CD4-positive, CD25-positive, alpha-beta regulatory T cell (primary cell): ENCODE data around the gene NUDT3. TPM values are rescaled to one million over a fixed set of nuclear protein-coding genes. Genes with fewer than 3 reads are reported as not detected.

Source experiments
- ATAC-seq, 2 donors: fragments of 150-1000 bp; cut with Tn5 transposase; one replicate each; pipeline ENCODE4 v1.10.0; 2021; ENCODE audit warnings: low read depth in 2 of 2, moderate number of reproducible peaks in 2 of 2, moderate library complexity in 1 of 2
- DNase-seq, 3 donors: peaks; one replicate each; pipeline versions ENCODE4 v3.0.0 to v3.0.0-alpha.2; 2012 to 2022; ENCODE audit warnings: mixed read lengths in 1 of 3
- H3K27ac ChIP-seq: one replicate; pipeline ENCODE4 v1.7.0; 2013; ENCODE audit warnings: mild to moderate bottlenecking, low read length; ENCODE audit not compliant: insufficient read depth, poor library complexity, severe bottlenecking
- H3K27me3 ChIP-seq: one replicate; pipeline ENCODE4 v1.7.0; 2013; ENCODE audit warnings: low read length; ENCODE audit not compliant: control insufficient read depth, insufficient read depth
- H3K36me3 ChIP-seq: one replicate; pipeline ENCODE4 v1.7.0; 2013; ENCODE audit warnings: mild to moderate bottlenecking, low read length, moderate library complexity; ENCODE audit not compliant: control insufficient read depth, insufficient read depth
- H3K4me1 ChIP-seq: 2 replicates; pipeline ENCODE4 v1.7.0; 2013; ENCODE audit warnings: mild to moderate bottlenecking, low read length; ENCODE audit not compliant: insufficient read depth, control insufficient read depth, poor library complexity, severe bottlenecking
- H3K4me3 ChIP-seq: one replicate; pipeline ENCODE4 v1.7.0; 2013; ENCODE audit warnings: low read depth, mild to moderate bottlenecking, low read length, moderate library complexity
- H3K9me3 ChIP-seq, 2 experiments: 1 replicate in 1 of 2; 2 replicates in 1 of 2; pipeline ENCODE4 v1.7.0; 2013; ENCODE audit warnings: low read length in 2 of 2, mild to moderate bottlenecking in 1 of 2, moderate library complexity in 1 of 2; ENCODE audit not compliant: control insufficient read depth in 2 of 2
- H3K27ac Mint-ChIP-seq, 3 donors: one replicate each; pipeline ENCODE4 v1.8.0; 2020 to 2022; ENCODE audit warnings: mild to moderate bottlenecking in 3 of 3, mixed read lengths in 3 of 3, moderate library complexity in 2 of 3
- H3K27me3 Mint-ChIP-seq: one replicate; pipeline ENCODE4 v1.8.0; 2022; ENCODE audit warnings: mild to moderate bottlenecking, mixed read lengths
- H3K36me3 Mint-ChIP-seq: one replicate; pipeline ENCODE4 v1.8.0; 2020; ENCODE audit warnings: mixed read lengths
- H3K4me1 Mint-ChIP-seq, 4 donors: one replicate each; pipeline ENCODE4 v1.8.0; 2020 to 2022; ENCODE audit warnings: mixed read lengths in 4 of 4, mild to moderate bottlenecking in 1 of 4
- H3K4me3 Mint-ChIP-seq, 4 donors: one replicate each; pipeline ENCODE4 v1.8.0; 2020 to 2022; ENCODE audit warnings: mild to moderate bottlenecking in 4 of 4, mixed read lengths in 4 of 4, moderate library complexity in 3 of 4
- H3K9me3 Mint-ChIP-seq, 7 donors: one replicate each; pipeline ENCODE4 v1.8.0; 2020 to 2022; ENCODE audit warnings: mixed read lengths in 7 of 7, mild to moderate bottlenecking in 3 of 7, moderate library complexity in 2 of 7
- polyA plus RNA-seq, 4 donors: library from polyadenylated mRNA; unstranded; fragments of 300-500 nt; fragmentation: Illumina TruSeq; gene quantifications; one replicate each; pipeline ENCODE4 v1.2.3, GENCODE V29; 2021
- total RNA-seq: library from RNA; stranded (reverse); gene quantifications from one replicate; pipeline ENCODE4 v1.2.3, GENCODE V29; 2022

The NUDT3 gene
- total and polyA plus RNA-seq, 5 donors from 2014 or later: 8.5 to 22.4 (median 9.8) TPM

DNA sequence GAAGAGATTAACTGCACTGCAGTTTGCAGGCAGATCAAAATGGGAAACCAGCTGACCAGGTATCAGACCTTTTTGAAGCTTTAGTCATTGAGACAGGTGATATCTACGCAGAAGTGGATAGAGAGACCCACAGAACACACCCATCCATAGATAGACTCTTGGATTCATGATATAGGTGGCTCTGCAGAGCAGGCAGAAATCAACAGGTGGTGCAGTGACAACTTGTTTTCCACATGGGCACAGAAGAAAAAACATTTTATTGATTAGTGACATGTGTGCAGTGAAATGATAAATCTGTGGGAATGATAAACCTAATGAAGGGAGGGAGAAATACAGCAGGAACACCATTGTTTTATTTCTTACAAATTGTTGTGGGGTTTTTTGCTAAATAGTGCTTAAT is 45.2 kb downstream of the NUDT3 start:
- Histone ChIP-seq H3K36me3 (no peaks in the 10 kb centered on the region), H3K4me1 (no peaks in the 10 kb centered on the region), H3K4me3 (no peak overlapping the region), H3K9me3 (no peaks in the 10 kb centered on the region), H3K27me3 (no peaks in the 10 kb centered on the region), H3K27ac (no peak overlapping the region)
- ATAC-seq (no peak), DNase-seq (no peak)
- Mint-ChIP-seq H3K27me3 (no peaks in the 10 kb centered on the region), H3K4me3 (no peak overlapping the region), H3K36me3 (peaks cover 17% of the 10 kb centered on the region), H3K4me1 (peaks cover 29 to 43% (median 36%) of the 10 kb centered on the region in 4 donors), H3K27ac (no peak overlapping the region), H3K9me3 (peaks cover 0 to 2% (median 0%) of the 10 kb centered on the region in 7 donors)

- peak overlapping the region in 1 of 4 donors; percentile 40 for H3K4me3 Mint-ChIP-seq
- no peaks in the 10 kb centered on the region for H3K27me3 Mint-ChIP-seq
- ATAC-seq: no peak
- Histone ChIP-seq H3K4me1 (no peaks in the 10 kb centered on the region), H3K9me3 (no peaks in the 10 kb centered on the region), H3K27me3 (no peaks in the 10 kb centered on the region), H3K27ac (no peak overlapping the region), H3K36me3 (peaks cover 3% of the 10 kb centered on the region), H3K4me3 (no peak overlapping the region)
- DNase-seq: no peak
- H3K4me1 Mint-ChIP-seq: peaks cover 29 to 43% (median 36%) of the 10 kb centered on the region in 4 donors
- peaks cover 24% of the 10 kb centered on the region for H3K36me3 Mint-ChIP-seq
- peaks cover 0 to 2% (median 0%) of the 10 kb centered on the region in 7 donors for H3K9me3 Mint-ChIP-seq
- peak overlapping the region in 1 of 3 donors; percentile 48 for H3K27ac Mint-ChIP-seq
These were observed 46.0 kb downstream of the NUDT3 start for GRCh38 chr6:34346175-34347119.

DNA sequence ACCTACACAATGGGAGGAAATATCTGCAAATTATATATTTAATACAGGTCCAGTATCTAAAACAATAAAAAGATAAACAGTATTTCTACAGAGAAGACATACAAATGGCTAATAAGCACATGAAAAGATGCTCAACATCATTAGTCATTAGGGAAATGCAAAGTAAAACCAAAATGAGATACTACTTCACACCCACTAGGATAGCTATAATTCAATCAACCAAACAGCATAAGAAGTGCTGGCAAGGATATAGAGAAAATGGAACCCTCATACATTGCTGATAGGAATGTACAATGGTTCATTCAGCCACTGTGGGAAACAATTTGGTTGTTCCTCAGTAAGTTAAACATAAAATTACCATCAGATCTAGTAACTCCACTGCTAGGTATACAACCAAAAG is 48.7 kb downstream of the NUDT3 start:
- no peaks in the 10 kb centered on the region for H3K27me3 Mint-ChIP-seq
- Histone ChIP-seq H3K4me1 (no peaks in the 10 kb centered on the region), H3K27ac (no peak overlapping the region), H3K4me3 (no peak overlapping the region), H3K27me3 (no peaks in the 10 kb centered on the region), H3K36me3 (peaks cover 13% of the 10 kb centered on the region), H3K9me3 (no peaks in the 10 kb centered on the region)
- H3K36me3 Mint-ChIP-seq: peaks cover 35% of the 10 kb centered on the region
- no peak overlapping the region for H3K4me3 Mint-ChIP-seq
- H3K9me3 Mint-ChIP-seq: peaks cover 0 to 2% (median 0%) of the 10 kb centered on the region in 7 donors
- H3K27ac Mint-ChIP-seq: peak overlapping the region in 1 of 3 donors; percentile 9
- ATAC-seq (no peak), DNase-seq (no peak)
- peaks cover 26 to 44% (median 32%) of the 10 kb centered on the region in 4 donors for H3K4me1 Mint-ChIP-seq

GRCh38 chr6:34342247-34342646 is 50.2 kb downstream of the NUDT3 start:
- peak overlapping the region in 2 of 3 donors; percentile 26 to 34 for H3K27ac Mint-ChIP-seq
- Histone ChIP-seq H3K9me3 (no peaks in the 10 kb centered on the region), H3K27ac (no peak overlapping the region), H3K4me3 (no peak overlapping the region), H3K27me3 (no peaks in the 10 kb centered on the region), H3K36me3 (peaks cover 19% of the 10 kb centered on the region), H3K4me1 (no peaks in the 10 kb centered on the region)
- no peak overlapping the region for H3K4me3 Mint-ChIP-seq
- H3K9me3 Mint-ChIP-seq: peaks cover 0 to 2% (median 0%) of the 10 kb centered on the region in 7 donors
- DNase-seq (no peak), ATAC-seq (no peak)
- no peaks in the 10 kb centered on the region for H3K27me3 Mint-ChIP-seq
- peaks cover 38% of the 10 kb centered on the region for H3K36me3 Mint-ChIP-seq
- H3K4me1 Mint-ChIP-seq: peaks cover 32 to 57% (median 33%) of the 10 kb centered on the region in 4 donors

DNA sequence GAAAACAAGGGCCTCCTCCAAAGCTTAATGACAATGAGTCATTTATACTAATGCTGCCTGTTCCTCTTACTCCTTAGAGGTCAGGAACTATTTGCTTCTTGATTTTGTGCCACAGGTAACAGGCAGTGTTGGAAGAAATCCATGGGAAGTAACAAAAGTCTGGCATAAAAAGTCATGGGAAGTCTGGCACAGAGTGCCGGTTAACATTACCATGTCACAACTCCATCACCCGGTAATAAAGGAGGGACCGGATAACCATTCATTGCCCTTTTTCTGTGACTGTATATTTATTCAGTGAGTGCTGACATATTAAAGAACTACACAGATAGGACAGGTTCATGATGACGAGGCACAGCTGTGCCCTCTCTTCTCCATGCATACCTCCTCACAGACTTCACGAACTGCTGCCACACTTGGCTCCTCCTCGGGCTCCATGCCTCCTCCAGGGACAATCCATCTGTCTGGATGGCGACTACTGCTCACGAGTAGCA is 50.9 kb downstream of the NUDT3 start:
- Mint-ChIP-seq H3K27ac (no peak overlapping the region), H3K4me1 (peaks cover 27 to 57% (median 31%) of the 10 kb centered on the region in 4 donors), H3K36me3 (peaks cover 38% of the 10 kb centered on the region), H3K9me3 (peaks cover 0 to 2% (median 0%) of the 10 kb centered on the region in 7 donors), H3K27me3 (no peaks in the 10 kb centered on the region), H3K4me3 (no peak overlapping the region)
- Histone ChIP-seq H3K27ac (no peak overlapping the region), H3K4me1 (no peaks in the 10 kb centered on the region), H3K27me3 (no peaks in the 10 kb centered on the region), H3K9me3 (no peaks in the 10 kb centered on the region), H3K4me3 (no peak overlapping the region), H3K36me3 (peaks cover 19% of the 10 kb centered on the region)
- DNase-seq: no peak
- no peak for ATAC-seq

- H3K27me3 ChIP-seq: no peaks in the 10 kb centered on the region
- Mint-ChIP-seq H3K9me3 (peaks cover 0 to 2% (median 0%) of the 10 kb centered on the region in 7 donors), H3K27ac (no peak overlapping the region), H3K27me3 (no peaks in the 10 kb centered on the region), H3K4me3 (no peak overlapping the region), H3K36me3 (peaks cover 39% of the 10 kb centered on the region), H3K4me1 (peaks cover 22 to 55% (median 27%) of the 10 kb centered on the region in 4 donors)
- H3K36me3 ChIP-seq: peaks cover 19% of the 10 kb centered on the region
- ATAC-seq: no peak
- H3K4me1 ChIP-seq: no peaks in the 10 kb centered on the region
- no peak overlapping the region for H3K4me3 ChIP-seq
- no peak overlapping the region for H3K27ac ChIP-seq
- no peaks in the 10 kb centered on the region for H3K9me3 ChIP-seq
- DNase-seq: no peak
These were observed 51.5 kb downstream of the NUDT3 start for GRCh38 chr6:34340906-34341480.

DNA sequence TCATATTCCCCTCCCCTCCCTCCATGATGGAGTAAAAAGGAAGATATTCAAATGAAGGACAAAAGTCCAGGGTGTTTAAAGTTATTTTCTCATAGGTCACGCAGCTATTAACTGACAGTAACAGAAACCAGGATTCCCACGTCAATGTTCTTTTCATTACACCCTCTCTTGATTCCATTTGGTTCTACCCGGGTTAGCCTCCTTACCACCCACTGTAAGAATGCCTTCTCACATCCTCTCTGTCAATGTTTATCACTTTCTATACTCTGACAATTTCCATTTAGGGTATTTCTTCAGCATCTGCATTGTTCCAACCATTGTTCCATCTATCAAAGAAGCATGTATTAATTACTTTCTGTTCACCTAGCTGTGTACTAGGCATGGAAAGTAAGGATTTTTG is 52.1 kb downstream of the NUDT3 start:
- no peak overlapping the region for H3K27ac ChIP-seq
- no peaks in the 10 kb centered on the region for H3K9me3 ChIP-seq
- H3K4me3 ChIP-seq: no peak overlapping the region
- no peak for DNase-seq
- peaks cover 19% of the 10 kb centered on the region for H3K36me3 ChIP-seq
- H3K27me3 ChIP-seq: no peaks in the 10 kb centered on the region
- Mint-ChIP-seq H3K9me3 (peaks cover 0 to 2% (median 0%) of the 10 kb centered on the region in 7 donors), H3K36me3 (peaks cover 38% of the 10 kb centered on the region), H3K27ac (no peak overlapping the region), H3K4me1 (peaks cover 20 to 54% (median 26%) of the 10 kb centered on the region in 4 donors), H3K27me3 (no peaks in the 10 kb centered on the region), H3K4me3 (peak overlapping the region in 1 of 4 donors; percentile 35)
- no peak for ATAC-seq
- no peaks in the 10 kb centered on the region for H3K4me1 ChIP-seq
